ENCODE results near the gene ADGRG6.

ADGRG6 gene

GRCh38 chr6:142292166-142292924 is 9.5 kb upstream of the ADGRG6 start:
- no peak for DNase-seq

- no peak for DNase-seq
Observed at GRCh38 chr6:142293121-142293520, 8.7 kb upstream of the ADGRG6 start.

GRCh38 chr6:142294679-142295078 is 7.1 kb upstream of the ADGRG6 start:
- no peak for DNase-seq

GRCh38 chr6:142296975-142297604 is 4.7 kb upstream of the ADGRG6 start:
- no peak for DNase-seq

GRCh38 chr6:142297605-142297995 is 4.2 kb upstream of the ADGRG6 start:
- no peak for DNase-seq

- no peak for DNase-seq
Observed at GRCh38 chr6:142297996-142298753, 3.6 kb upstream of the ADGRG6 start.

- no peak for DNase-seq
Observed at GRCh38 chr6:142300302-142300701, 1.5 kb upstream of the ADGRG6 start.

- DNase-seq: no peak
Observed at GRCh38 chr6:142300758-142301650, 803 bp upstream of the ADGRG6 start.

- no peak for DNase-seq
Observed at GRCh38 chr6:142302421-142303175, 791 bp downstream of the ADGRG6 start.

GRCh38 chr6:142303176-142303533 is 1.3 kb downstream of the ADGRG6 start:
- DNase-seq: no peak

- no peak for DNase-seq
Observed at GRCh38 chr6:142304241-142304640, 2.4 kb downstream of the ADGRG6 start.

- DNase-seq: no peak
Observed at GRCh38 chr6:142306736-142307135, 4.9 kb downstream of the ADGRG6 start.

GRCh38 chr6:142307963-142308748 is 6.3 kb downstream of the ADGRG6 start:
- no peak for DNase-seq

- no peak for DNase-seq
Observed at GRCh38 chr6:142309426-142309825, 7.6 kb downstream of the ADGRG6 start.

GRCh38 chr6:142313284-142313683 is 11.5 kb downstream of the ADGRG6 start:
- DNase-seq: no peak

- DNase-seq: no peak
Observed at GRCh38 chr6:142316791-142317368, 15.1 kb downstream of the ADGRG6 start.

GRCh38 chr6:142318714-142319113 is 16.9 kb downstream of the ADGRG6 start:
- DNase-seq: no peak

- DNase-seq: no peak
Observed at GRCh38 chr6:142320366-142320765, 18.6 kb downstream of the ADGRG6 start.

GRCh38 chr6:142321451-142321850 is 19.6 kb downstream of the ADGRG6 start:
- no peak for DNase-seq

- DNase-seq: no peak
Observed at GRCh38 chr6:142322066-142322465, 20.3 kb downstream of the ADGRG6 start.

Measured in NCI-H1105 (cell line).